Uterus (tissue), 2 donors: Measurements from ENCODE around the gene MAMDC2.

Source experiments
- POLR2A ChIP-seq, 2 donors: fragments of 450-650 bp; IDR thresholded peaks; one replicate each; pipeline ENCODE4 v1.6.1; 2016; ENCODE audit warnings: antibody characterized with exemption in 2 of 2, mild to moderate bottlenecking in 1 of 2, moderate library complexity in 1 of 2
- TF ChIP-seq, protein P1 (sequence below), 4 experiments: fragments of 200-600 bp in 2 of 4; fragments of 450-650 bp in 2 of 4; sonication (generic) in 2 of 4; IDR thresholded peaks; one replicate each; pipeline ENCODE4 v1.5.1; 2016 to 2019; ENCODE audit warnings: antibody characterized with exemption in 4 of 4, mild to moderate bottlenecking in 2 of 4, moderate library complexity in 1 of 4

GRCh38 chr9:70114898-70115297, 71.2 kb downstream of the MAMDC2 start:
- TF ChIP-seq, protein P1, sequence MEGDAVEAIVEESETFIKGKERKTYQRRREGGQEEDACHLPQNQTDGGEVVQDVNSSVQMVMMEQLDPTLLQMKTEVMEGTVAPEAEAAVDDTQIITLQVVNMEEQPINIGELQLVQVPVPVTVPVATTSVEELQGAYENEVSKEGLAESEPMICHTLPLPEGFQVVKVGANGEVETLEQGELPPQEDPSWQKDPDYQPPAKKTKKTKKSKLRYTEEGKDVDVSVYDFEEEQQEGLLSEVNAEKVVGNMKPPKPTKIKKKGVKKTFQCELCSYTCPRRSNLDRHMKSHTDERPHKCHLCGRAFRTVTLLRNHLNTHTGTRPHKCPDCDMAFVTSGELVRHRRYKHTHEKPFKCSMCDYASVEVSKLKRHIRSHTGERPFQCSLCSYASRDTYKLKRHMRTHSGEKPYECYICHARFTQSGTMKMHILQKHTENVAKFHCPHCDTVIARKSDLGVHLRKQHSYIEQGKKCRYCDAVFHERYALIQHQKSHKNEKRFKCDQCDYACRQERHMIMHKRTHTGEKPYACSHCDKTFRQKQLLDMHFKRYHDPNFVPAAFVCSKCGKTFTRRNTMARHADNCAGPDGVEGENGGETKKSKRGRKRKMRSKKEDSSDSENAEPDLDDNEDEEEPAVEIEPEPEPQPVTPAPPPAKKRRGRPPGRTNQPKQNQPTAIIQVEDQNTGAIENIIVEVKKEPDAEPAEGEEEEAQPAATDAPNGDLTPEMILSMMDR (IDR thresholded peaks at IDR 0.05) = no peak
- no peak for TF ChIP-seq POLR2A (IDR thresholded peaks at IDR 0.05)
